Measurements from ENCODE around the gene GULP1. TPM values are rescaled to one million over a fixed set of nuclear protein-coding genes. Genes with fewer than 3 reads are reported as not detected.

GULP1 gene
- total and polyA plus RNA-seq, 7 donors, result 3.5 to 56.1 (median 50.9) TPM

DNA sequence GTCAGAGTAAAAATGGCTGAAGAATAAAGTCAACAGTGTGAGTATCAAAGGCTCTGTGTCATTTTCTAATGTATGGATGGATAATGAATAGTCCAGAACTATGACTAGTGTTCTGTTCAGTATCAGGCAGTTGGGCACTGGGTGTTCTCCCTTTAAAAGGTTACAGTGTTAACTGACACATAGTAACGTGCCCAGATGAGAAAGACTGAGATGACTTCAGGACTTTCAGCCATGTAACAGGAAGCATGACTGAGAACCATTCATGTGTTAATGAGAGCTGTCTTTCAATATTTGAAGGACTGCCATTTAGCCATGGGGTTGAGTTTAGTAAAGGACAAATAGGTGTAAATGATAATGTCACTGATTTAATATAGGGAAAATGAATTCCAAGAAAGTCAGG lies 187.1 kb downstream of the GULP1 start:
- H3K4me1 ChIP-seq, result no peaks in the 10 kb centered on the region
- H3K27me3 ChIP-seq, result no peaks in the 10 kb centered on the region
- no peaks in the 10 kb centered on the region for H3K36me3 ChIP-seq
- no peak overlapping the region for H3K4me3 ChIP-seq
- TF ChIP-seq POLR2AphosphoS5 (IDR thresholded peaks at IDR 0.05) (no peak), POLR2A (IDR thresholded peaks at IDR 0.05) (no peak), EP300 (IDR thresholded peaks at IDR 0.05) (no peak)
- TF ChIP-seq, protein P1, sequence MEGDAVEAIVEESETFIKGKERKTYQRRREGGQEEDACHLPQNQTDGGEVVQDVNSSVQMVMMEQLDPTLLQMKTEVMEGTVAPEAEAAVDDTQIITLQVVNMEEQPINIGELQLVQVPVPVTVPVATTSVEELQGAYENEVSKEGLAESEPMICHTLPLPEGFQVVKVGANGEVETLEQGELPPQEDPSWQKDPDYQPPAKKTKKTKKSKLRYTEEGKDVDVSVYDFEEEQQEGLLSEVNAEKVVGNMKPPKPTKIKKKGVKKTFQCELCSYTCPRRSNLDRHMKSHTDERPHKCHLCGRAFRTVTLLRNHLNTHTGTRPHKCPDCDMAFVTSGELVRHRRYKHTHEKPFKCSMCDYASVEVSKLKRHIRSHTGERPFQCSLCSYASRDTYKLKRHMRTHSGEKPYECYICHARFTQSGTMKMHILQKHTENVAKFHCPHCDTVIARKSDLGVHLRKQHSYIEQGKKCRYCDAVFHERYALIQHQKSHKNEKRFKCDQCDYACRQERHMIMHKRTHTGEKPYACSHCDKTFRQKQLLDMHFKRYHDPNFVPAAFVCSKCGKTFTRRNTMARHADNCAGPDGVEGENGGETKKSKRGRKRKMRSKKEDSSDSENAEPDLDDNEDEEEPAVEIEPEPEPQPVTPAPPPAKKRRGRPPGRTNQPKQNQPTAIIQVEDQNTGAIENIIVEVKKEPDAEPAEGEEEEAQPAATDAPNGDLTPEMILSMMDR (IDR thresholded peaks at IDR 0.05), result no peak
- WGBS, 2 donors, result 41 to 60% methylated on average over 1 of the region's 1 CpG
- H3K27ac ChIP-seq, result no peak overlapping the region
- no peak for DNase-seq
- intact Hi-C loops (cut with DNase I), result no loop called here
- H3K9me3 ChIP-seq, result no peaks in the 10 kb centered on the region

DNA sequence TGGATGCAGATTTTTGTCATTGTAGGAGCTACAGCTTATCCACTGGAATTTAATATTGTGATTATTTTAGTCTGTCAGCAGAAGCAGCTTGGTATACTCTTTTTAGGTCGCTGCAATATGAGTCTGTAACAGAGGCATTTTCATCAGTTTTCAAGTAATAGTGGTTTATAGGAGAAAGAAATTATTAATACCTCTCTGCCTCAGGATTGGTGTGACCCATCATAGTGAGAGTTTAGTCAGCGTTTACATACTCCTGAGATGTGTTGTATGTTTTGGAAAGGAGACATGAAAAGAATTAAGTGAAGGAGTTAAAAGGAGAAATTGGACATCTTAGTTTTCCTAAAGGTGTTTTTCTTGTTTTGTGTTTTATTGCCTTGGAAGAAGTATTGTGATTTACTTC lies 189.8 kb downstream of the GULP1 start:
- Histone ChIP-seq H3K4me3 (no peak overlapping the region), H3K27me3 (no peaks in the 10 kb centered on the region), H3K27ac (no peak overlapping the region), H3K36me3 (no peaks in the 10 kb centered on the region), H3K4me1 (peaks cover 0 to 10% (median 5%) of the 10 kb centered on the region in 4 donors), H3K9me3 (no peaks in the 10 kb centered on the region)
- WGBS, 2 donors, result 67 to 87% methylated on average over 2 of the region's 2 CpGs
- intact Hi-C loops (cut with DNase I), result no loop called here
- DNase-seq, result no peak
- TF ChIP-seq POLR2AphosphoS5 (IDR thresholded peaks at IDR 0.05), result no peak
- TF ChIP-seq, protein P1 (IDR thresholded peaks at IDR 0.05), result no peak
- no peak for TF ChIP-seq EP300 (IDR thresholded peaks at IDR 0.05)
- TF ChIP-seq POLR2A (IDR thresholded peaks at IDR 0.05), result no peak

DNA sequence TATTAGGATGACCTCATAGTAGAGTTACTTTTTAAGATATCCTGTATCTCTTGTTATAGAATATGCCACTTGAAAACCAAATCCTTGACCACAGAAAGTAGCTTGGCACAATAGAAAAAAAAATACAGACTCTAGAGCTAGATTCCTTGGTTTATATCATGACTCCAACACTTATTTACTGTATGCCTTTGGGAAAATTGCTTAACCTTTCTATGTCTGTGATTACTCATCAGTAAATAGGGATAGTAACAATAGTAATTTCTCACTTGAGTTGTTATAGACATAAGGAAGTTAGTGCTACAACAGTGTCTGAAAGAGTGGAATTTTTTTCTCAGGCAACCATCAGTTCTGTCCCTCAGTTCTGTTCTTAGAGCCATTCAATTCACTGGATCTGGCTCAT lies 193.8 kb downstream of the GULP1 start:
- no peak for DNase-seq
- TF ChIP-seq POLR2AphosphoS5 (IDR thresholded peaks at IDR 0.05) (no peak), EP300 (IDR thresholded peaks at IDR 0.05) (no peak), POLR2A (IDR thresholded peaks at IDR 0.05) (no peak)
- TF ChIP-seq, protein P1 (IDR thresholded peaks at IDR 0.05), result no peak
- Histone ChIP-seq H3K27me3 (no peaks in the 10 kb centered on the region), H3K4me1 (peaks cover 0 to 10% (median 5%) of the 10 kb centered on the region in 4 donors), H3K4me3 (no peak overlapping the region), H3K36me3 (no peaks in the 10 kb centered on the region), H3K27ac (no peak overlapping the region), H3K9me3 (no peaks in the 10 kb centered on the region)
- intact Hi-C loops (cut with DNase I), result no loop called here

DNA sequence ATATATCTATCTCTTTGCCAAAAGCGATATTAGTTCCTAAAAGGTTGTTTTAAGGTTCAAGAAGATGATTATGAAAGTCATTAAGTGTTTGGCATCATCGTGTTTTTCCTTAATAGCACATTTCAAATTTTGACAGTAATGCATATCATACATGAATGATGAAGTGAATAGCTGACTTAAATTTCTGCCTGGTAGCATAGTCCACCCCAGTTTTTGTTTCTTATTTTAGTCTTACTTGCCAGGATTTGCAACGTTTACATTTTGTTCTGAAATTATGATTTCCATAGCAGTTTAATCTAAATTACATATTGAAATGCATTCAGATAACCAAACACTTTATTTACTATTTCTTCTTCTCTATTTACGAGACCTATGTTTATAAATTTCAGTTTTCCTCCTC lies 201.1 kb downstream of the GULP1 start:
- no peak overlapping the region for H3K27ac ChIP-seq
- H3K9me3 ChIP-seq, result no peaks in the 10 kb centered on the region
- no peak for TF ChIP-seq POLR2A (IDR thresholded peaks at IDR 0.05)
- no peak for TF ChIP-seq POLR2AphosphoS5 (IDR thresholded peaks at IDR 0.05)
- TF ChIP-seq, protein P1 (IDR thresholded peaks at IDR 0.05), result no peak
- TF ChIP-seq EP300 (IDR thresholded peaks at IDR 0.05), result no peak
- no peaks in the 10 kb centered on the region for H3K27me3 ChIP-seq
- 79 to 87% methylated on average over 4 of the region's 4 CpGs for WGBS, 2 donors
- no peaks in the 10 kb centered on the region for H3K4me1 ChIP-seq
- DNase-seq, result no peak
- H3K36me3 ChIP-seq, result no peaks in the 10 kb centered on the region
- no peak overlapping the region for H3K4me3 ChIP-seq
- intact Hi-C loops (cut with DNase I), result no loop called here

DNA sequence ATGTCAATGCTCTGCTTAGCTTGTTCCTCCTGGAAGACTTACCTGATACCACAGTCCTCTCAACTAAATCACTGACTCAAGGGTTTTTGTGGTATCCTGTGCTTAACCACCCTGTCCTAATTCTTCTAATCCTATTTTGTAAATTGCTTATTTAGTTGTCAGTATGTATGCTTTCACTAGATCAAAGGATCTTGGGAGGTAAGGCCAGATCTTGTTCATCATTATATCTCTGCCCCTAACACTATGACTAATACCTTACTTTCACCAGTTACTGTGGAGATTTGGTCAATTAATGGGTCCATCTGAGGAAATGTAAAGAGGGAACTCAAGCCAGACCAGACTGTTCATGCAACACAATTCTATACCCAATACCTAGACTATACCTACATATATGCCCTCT lies 203.2 kb downstream of the GULP1 start:
- no peak for DNase-seq
- Histone ChIP-seq H3K4me3 (no peak overlapping the region), H3K27ac (no peak overlapping the region), H3K4me1 (no peaks in the 10 kb centered on the region), H3K27me3 (no peaks in the 10 kb centered on the region), H3K36me3 (no peaks in the 10 kb centered on the region), H3K9me3 (no peaks in the 10 kb centered on the region)
- TF ChIP-seq POLR2AphosphoS5 (IDR thresholded peaks at IDR 0.05) (no peak), POLR2A (IDR thresholded peaks at IDR 0.05) (no peak), EP300 (IDR thresholded peaks at IDR 0.05) (no peak)
- TF ChIP-seq, protein P1 (IDR thresholded peaks at IDR 0.05), result no peak
- intact Hi-C loops (cut with DNase I), result no loop called here
